ENCODE measurements around the gene ANKRD6. TPM values are rescaled to one million over a fixed set of nuclear protein-coding genes. Genes with fewer than 3 reads are reported as not detected.
A peak's percentile ranks its signal among the peaks of the same experiment; 100 is the strongest.

ANKRD6 gene
- total and polyA plus RNA-seq, 2 donors: 10.6 to 12.3 TPM

DNA sequence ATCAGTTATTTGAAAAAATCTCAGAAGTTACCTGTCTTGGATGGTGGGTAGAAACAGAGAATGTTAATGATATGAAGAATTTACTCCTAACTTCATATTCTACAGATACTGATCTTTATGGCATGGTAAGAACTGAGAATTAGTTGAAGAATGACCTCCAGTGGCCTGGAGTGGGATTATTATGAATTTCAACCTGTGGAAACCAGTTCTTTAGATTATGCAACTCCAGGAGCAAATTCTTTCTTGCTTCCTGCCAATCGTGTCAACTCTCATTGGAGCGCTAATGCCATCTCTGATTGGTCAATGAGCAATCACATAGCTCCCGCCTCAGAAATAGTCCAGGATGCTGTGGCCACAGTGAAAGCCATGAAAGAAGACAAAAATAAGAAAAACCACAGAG, 165.0 kb downstream of the ANKRD6 start:
- H3K4me3 ChIP-seq (ENCODE audit: low read length in 2 of 2): no peak overlapping the region
- 39% methylated on average over 3 of the region's 3 CpGs for WGBS
- H3K27me3 ChIP-seq (ENCODE audit: control insufficient read depth in 2 of 2, insufficient read depth in 1 of 2, low read length in 1 of 2): no peaks in the 10 kb centered on the region
- no peaks in the 10 kb centered on the region for H3K4me1 ChIP-seq (ENCODE audit: control insufficient read depth in 2 of 2, insufficient read depth in 2 of 2, low read length in 2 of 2)
- H3K27ac ChIP-seq (ENCODE audit: low read depth in 1 of 2, low read length in 1 of 2): no peak overlapping the region
- H3K36me3 ChIP-seq (ENCODE audit: control insufficient read depth in 2 of 2, insufficient read depth in 2 of 2, low read length in 1 of 2): no peaks in the 10 kb centered on the region
- no peak for DNase-seq (ENCODE audit: low read depth in 6 of 9, low spot score in 9 of 9)
- no peaks in the 10 kb centered on the region for H3K9me3 ChIP-seq (ENCODE audit: control insufficient read depth in 2 of 2, insufficient read depth in 1 of 2, low read length in 1 of 2)

DNA sequence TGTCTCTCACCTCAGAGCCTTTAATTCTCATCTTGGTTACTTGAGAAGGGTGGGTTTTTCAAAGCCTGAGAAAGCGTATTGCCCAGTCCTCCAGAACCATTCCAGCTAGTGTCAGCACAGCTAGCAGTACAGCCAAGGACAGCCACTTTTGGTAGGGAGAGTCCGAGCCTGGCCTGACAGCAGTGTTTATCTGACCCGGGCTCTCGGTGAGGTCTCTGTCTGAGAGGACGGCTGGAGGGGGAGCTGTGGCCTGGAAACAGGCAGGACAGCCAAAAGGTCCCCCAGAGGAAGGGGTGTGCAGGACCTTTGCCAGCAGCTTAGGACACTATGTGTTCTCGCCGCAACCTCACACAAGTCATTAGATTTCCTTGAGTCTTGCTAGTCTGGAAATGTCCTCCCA, 166.8 kb downstream of the ANKRD6 start:
- no peaks in the 10 kb centered on the region for H3K9me3 ChIP-seq (ENCODE audit: control insufficient read depth in 2 of 2, insufficient read depth in 1 of 2, low read length in 1 of 2)
- no peaks in the 10 kb centered on the region for H3K27me3 ChIP-seq (ENCODE audit: control insufficient read depth in 2 of 2, insufficient read depth in 1 of 2, low read length in 1 of 2)
- H3K4me1 ChIP-seq (ENCODE audit: control insufficient read depth in 2 of 2, insufficient read depth in 2 of 2, low read length in 2 of 2): no peaks in the 10 kb centered on the region
- no peak overlapping the region for H3K27ac ChIP-seq (ENCODE audit: low read depth in 1 of 2, low read length in 1 of 2)
- no peak for DNase-seq (ENCODE audit: low read depth in 6 of 9, low spot score in 9 of 9)
- no peak overlapping the region for H3K4me3 ChIP-seq (ENCODE audit: low read length in 2 of 2)
- 95% methylated on average over 7 of the region's 7 CpGs for WGBS
- no peaks in the 10 kb centered on the region for H3K36me3 ChIP-seq (ENCODE audit: control insufficient read depth in 2 of 2, insufficient read depth in 2 of 2, low read length in 1 of 2)

DNA sequence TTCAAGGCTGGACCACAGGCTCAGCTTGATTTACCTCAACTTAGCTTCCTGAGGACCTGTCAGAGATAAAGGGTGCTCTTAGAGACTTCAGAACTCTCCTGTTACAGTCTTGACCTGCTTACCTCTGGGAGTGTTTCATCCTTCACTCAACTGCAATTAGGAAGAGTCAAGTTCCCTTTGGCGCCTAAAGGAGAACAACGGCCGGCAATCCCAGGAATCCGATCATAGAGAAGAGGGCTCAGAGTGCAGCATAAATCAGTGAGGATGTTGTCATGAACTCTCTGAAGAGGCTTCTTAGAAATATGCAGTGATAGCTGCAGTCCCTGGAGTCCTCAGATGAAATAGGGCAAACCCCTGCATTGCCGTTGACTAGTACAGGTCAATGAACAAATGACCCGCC, 169.2 kb downstream of the ANKRD6 start:
- Histone ChIP-seq H3K4me1 (ENCODE audit: control insufficient read depth in 2 of 2, insufficient read depth in 2 of 2, low read length in 2 of 2) (no peaks in the 10 kb centered on the region), H3K4me3 (ENCODE audit: low read length in 2 of 2) (no peak overlapping the region), H3K9me3 (ENCODE audit: control insufficient read depth in 2 of 2, insufficient read depth in 1 of 2, low read length in 1 of 2) (no peaks in the 10 kb centered on the region), H3K27me3 (ENCODE audit: control insufficient read depth in 2 of 2, insufficient read depth in 1 of 2, low read length in 1 of 2) (no peaks in the 10 kb centered on the region), H3K36me3 (ENCODE audit: control insufficient read depth in 2 of 2, insufficient read depth in 2 of 2, low read length in 1 of 2) (no peaks in the 10 kb centered on the region), H3K27ac (ENCODE audit: low read depth in 1 of 2, low read length in 1 of 2) (no peak overlapping the region)
- DNase-seq (ENCODE audit: low read depth in 6 of 9, low spot score in 9 of 9): no peak
- WGBS: 96% methylated on average over 6 of the region's 6 CpGs

DNA sequence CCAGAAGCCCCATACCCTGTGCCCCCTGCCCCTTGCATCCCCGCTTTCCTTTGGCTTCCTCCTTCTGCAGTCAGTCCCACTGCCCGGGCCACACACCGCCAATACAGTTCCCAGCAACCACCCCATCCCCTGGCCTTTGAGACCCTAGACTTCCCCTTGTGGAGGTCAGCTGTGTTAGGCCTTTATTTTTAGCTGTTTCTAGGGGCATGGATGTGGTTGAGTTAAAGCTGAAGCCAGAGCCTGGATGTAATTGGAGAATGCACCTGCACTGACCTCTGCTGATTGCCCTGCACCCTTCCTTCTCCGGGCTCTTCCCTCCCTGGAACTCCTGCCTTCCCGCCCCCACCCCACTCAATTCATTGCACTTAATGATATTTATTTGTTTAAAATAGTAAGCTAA, 171.7 kb downstream of the ANKRD6 start:
- H3K4me1 ChIP-seq (ENCODE audit: control insufficient read depth in 2 of 2, insufficient read depth in 2 of 2, low read length in 2 of 2): no peaks in the 10 kb centered on the region
- H3K27me3 ChIP-seq (ENCODE audit: control insufficient read depth in 2 of 2, insufficient read depth in 1 of 2, low read length in 1 of 2): no peaks in the 10 kb centered on the region
- no peak overlapping the region for H3K4me3 ChIP-seq (ENCODE audit: low read length in 2 of 2)
- H3K36me3 ChIP-seq (ENCODE audit: control insufficient read depth in 2 of 2, insufficient read depth in 2 of 2, low read length in 1 of 2): no peaks in the 10 kb centered on the region
- H3K27ac ChIP-seq (ENCODE audit: low read depth in 1 of 2, low read length in 1 of 2): no peak overlapping the region
- no peaks in the 10 kb centered on the region for H3K9me3 ChIP-seq (ENCODE audit: control insufficient read depth in 2 of 2, insufficient read depth in 1 of 2, low read length in 1 of 2)
- WGBS: 96% methylated on average over 5 of the region's 5 CpGs
- DNase-seq (ENCODE audit: low read depth in 6 of 9, low spot score in 9 of 9): no peak

DNA sequence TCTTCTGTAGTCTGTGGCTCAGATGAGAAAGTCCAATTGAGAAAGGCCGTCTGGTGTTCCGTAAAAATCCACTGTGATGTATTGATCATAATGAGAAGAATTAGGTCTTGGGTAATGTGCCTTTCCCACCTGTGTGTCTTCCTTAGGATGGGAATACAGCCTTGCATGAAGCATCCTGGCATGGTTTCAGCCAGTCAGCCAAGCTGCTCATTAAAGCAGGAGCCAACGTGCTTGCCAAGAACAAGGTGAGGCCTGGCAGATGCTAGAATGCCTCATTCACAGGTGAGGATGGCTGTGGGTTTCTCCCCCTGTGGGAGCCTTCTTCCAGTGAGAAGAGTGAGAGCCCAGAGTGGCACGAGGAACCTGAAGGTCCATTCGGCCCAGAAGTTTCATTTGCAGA, 172.9 kb downstream of the ANKRD6 start:
- 96% methylated on average over 5 of the region's 5 CpGs for WGBS
- no peaks in the 10 kb centered on the region for H3K4me1 ChIP-seq (ENCODE audit: control insufficient read depth in 2 of 2, insufficient read depth in 2 of 2, low read length in 2 of 2)

DNA sequence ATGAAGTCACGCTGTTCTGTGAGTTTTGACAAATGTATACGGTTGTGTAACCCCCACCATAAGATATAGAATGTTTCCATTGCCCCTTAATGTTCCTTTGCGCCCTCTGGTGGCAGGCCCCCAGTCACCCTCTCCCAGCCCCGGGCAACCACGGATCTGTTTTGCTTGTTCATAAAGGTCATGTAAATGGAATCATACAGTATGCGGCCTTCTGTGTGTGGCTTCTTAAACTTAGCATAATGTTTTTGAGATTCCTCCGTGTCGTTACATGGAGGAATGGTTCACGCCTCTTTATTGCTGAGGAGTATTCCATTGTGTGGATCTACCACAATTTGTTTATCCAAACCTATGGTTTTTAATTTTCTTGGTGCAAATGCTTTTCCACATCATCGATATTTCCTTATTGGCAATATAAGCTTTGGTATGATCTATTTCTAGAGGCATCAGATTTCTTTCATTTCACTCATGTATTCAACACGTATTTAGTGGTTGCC, 177.2 kb downstream of the ANKRD6 start:
- WGBS: 61% methylated on average over 11 of the region's 11 CpGs
- Histone ChIP-seq H3K9me3 (ENCODE audit: control insufficient read depth in 2 of 2, insufficient read depth in 1 of 2, low read length in 1 of 2) (no peaks in the 10 kb centered on the region), H3K27me3 (ENCODE audit: control insufficient read depth in 2 of 2, insufficient read depth in 1 of 2, low read length in 1 of 2) (no peaks in the 10 kb centered on the region), H3K36me3 (ENCODE audit: control insufficient read depth in 2 of 2, insufficient read depth in 2 of 2, low read length in 1 of 2) (no peaks in the 10 kb centered on the region), H3K27ac (ENCODE audit: low read depth in 1 of 2, low read length in 1 of 2) (no peak overlapping the region), H3K4me1 (ENCODE audit: control insufficient read depth in 2 of 2, insufficient read depth in 2 of 2, low read length in 2 of 2) (no peaks in the 10 kb centered on the region), H3K4me3 (ENCODE audit: low read length in 2 of 2) (no peak overlapping the region)
- DNase-seq (ENCODE audit: low read depth in 6 of 9, low spot score in 9 of 9): peak; percentile 26 to 81 (median 57)

More for the DNA sequence above, 172.9 kb downstream of the ANKRD6 start:
- Histone ChIP-seq H3K27ac (ENCODE audit: low read depth in 1 of 2, low read length in 1 of 2) (no peak overlapping the region), H3K27me3 (ENCODE audit: control insufficient read depth in 2 of 2, insufficient read depth in 1 of 2, low read length in 1 of 2) (no peaks in the 10 kb centered on the region), H3K4me3 (ENCODE audit: low read length in 2 of 2) (no peak overlapping the region), H3K36me3 (ENCODE audit: control insufficient read depth in 2 of 2, insufficient read depth in 2 of 2, low read length in 1 of 2) (no peaks in the 10 kb centered on the region), H3K9me3 (ENCODE audit: control insufficient read depth in 2 of 2, insufficient read depth in 1 of 2, low read length in 1 of 2) (no peaks in the 10 kb centered on the region)
- DNase-seq (ENCODE audit: low read depth in 6 of 9, low spot score in 9 of 9): no peak

DNA sequence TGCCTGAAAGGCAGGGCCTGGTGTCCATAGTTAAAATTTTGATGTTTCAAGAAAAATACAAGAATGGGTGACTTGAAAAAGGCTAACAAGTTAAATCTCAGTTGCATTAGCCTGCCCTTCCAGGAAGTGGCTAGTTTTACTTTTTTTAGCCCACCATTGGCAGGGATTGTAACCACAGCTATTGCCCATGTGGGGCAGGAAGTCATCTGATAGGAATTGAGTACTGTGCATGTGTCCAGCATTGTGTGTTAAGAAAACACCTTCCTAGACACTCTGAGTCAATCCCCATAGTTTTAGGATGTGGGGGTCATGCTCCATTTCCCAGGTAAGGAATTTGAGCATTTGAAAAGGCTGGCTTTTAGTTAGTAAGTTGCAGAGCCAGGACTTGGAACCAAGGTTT, 178.7 kb downstream of the ANKRD6 start:
- Histone ChIP-seq H3K4me3 (ENCODE audit: low read length in 2 of 2) (no peak overlapping the region), H3K27me3 (ENCODE audit: control insufficient read depth in 2 of 2, insufficient read depth in 1 of 2, low read length in 1 of 2) (no peaks in the 10 kb centered on the region), H3K9me3 (ENCODE audit: control insufficient read depth in 2 of 2, insufficient read depth in 1 of 2, low read length in 1 of 2) (no peaks in the 10 kb centered on the region), H3K4me1 (ENCODE audit: control insufficient read depth in 2 of 2, insufficient read depth in 2 of 2, low read length in 2 of 2) (no peaks in the 10 kb centered on the region), H3K27ac (ENCODE audit: low read depth in 1 of 2, low read length in 1 of 2) (no peak overlapping the region), H3K36me3 (ENCODE audit: control insufficient read depth in 2 of 2, insufficient read depth in 2 of 2, low read length in 1 of 2) (no peaks in the 10 kb centered on the region)
- no peak for DNase-seq (ENCODE audit: low read depth in 6 of 9, low spot score in 9 of 9)

DNA sequence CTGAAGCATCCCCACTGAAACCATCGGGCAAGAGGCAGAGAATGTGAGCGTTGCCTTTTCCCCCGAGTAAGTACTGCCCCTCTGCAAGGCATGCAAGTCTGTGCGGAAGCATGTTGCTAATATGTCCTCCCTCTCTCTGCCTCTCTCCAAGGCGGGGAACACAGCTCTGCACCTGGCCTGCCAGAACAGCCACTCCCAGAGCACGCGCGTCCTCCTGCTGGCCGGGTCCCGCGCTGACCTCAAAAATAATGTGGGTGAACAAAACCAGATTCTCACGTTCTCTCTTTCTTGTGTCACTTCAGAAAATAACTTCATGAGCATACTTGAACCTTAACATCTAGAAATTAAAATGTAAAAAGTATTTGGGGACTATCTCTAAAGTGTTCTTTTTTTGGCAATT, 179.2 kb downstream of the ANKRD6 start:
- Histone ChIP-seq H3K27ac (ENCODE audit: low read depth in 1 of 2, low read length in 1 of 2) (no peak overlapping the region), H3K27me3 (ENCODE audit: control insufficient read depth in 2 of 2, insufficient read depth in 1 of 2, low read length in 1 of 2) (no peaks in the 10 kb centered on the region), H3K4me3 (ENCODE audit: low read length in 2 of 2) (no peak overlapping the region), H3K9me3 (ENCODE audit: control insufficient read depth in 2 of 2, insufficient read depth in 1 of 2, low read length in 1 of 2) (no peaks in the 10 kb centered on the region), H3K4me1 (ENCODE audit: control insufficient read depth in 2 of 2, insufficient read depth in 2 of 2, low read length in 2 of 2) (no peaks in the 10 kb centered on the region), H3K36me3 (ENCODE audit: control insufficient read depth in 2 of 2, insufficient read depth in 2 of 2, low read length in 1 of 2) (no peaks in the 10 kb centered on the region)
- WGBS: 93% methylated on average over 12 of the region's 12 CpGs
- peak in 1 of 9 donors; percentile 8 for DNase-seq (ENCODE audit: low read depth in 6 of 9, low spot score in 9 of 9)

DNA sequence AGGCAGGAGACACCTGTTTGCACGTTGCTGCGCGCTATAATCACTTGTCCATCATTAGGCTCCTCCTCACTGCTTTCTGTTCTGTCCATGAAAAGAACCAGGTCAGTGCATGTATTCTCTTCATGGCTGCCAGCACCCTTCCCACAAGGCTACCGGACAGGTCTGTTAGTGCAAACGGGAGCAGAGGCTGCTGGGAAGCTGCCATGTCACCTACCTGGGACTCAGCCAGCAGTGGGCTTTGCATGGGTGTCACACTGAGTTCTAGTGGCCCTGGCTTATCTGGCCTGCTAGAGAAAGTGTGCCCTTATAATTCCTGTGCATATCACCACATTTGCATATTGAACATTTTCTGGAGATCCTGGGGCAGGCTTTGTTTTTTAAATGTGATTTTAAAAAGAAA, 180.8 kb downstream of the ANKRD6 start:
- no peak overlapping the region for H3K27ac ChIP-seq (ENCODE audit: low read depth in 1 of 2, low read length in 1 of 2)
- no peak for DNase-seq (ENCODE audit: low read depth in 6 of 9, low spot score in 9 of 9)
- WGBS: 96% methylated on average over 5 of the region's 5 CpGs

DNA sequence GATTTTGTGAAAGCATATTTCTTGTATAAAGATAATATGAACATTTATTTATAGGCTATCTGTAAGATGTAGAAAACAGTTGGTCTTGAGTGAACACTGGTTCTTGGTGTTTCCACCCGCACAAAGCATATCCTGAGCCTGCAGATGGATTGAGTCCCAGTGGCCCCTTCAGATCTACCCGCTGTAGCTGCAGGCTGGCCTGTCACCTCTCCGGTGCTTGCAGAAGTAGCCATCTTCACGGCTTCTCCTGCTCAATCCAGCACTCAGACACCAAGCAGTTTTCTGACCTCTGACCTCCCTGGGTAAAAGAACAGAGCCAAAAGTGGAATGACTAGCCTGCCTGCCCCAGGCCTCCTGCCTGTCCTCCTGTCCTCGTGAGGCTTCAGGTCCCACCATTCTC, 182.9 kb downstream of the ANKRD6 start:
- no peaks in the 10 kb centered on the region for H3K36me3 ChIP-seq (ENCODE audit: control insufficient read depth in 2 of 2, insufficient read depth in 2 of 2, low read length in 1 of 2)
- no peak overlapping the region for H3K4me3 ChIP-seq (ENCODE audit: low read length in 2 of 2)
- 98% methylated on average over 5 of the region's 5 CpGs for WGBS
- H3K27me3 ChIP-seq (ENCODE audit: control insufficient read depth in 2 of 2, insufficient read depth in 1 of 2, low read length in 1 of 2): no peaks in the 10 kb centered on the region
- H3K9me3 ChIP-seq (ENCODE audit: control insufficient read depth in 2 of 2, insufficient read depth in 1 of 2, low read length in 1 of 2): no peaks in the 10 kb centered on the region
- H3K4me1 ChIP-seq (ENCODE audit: control insufficient read depth in 2 of 2, insufficient read depth in 2 of 2, low read length in 2 of 2): no peaks in the 10 kb centered on the region
- no peak for DNase-seq (ENCODE audit: low read depth in 6 of 9, low spot score in 9 of 9)
- no peak overlapping the region for H3K27ac ChIP-seq (ENCODE audit: low read depth in 1 of 2, low read length in 1 of 2)

More for the DNA sequence above, 180.8 kb downstream of the ANKRD6 start:
- Histone ChIP-seq H3K4me1 (ENCODE audit: control insufficient read depth in 2 of 2, insufficient read depth in 2 of 2, low read length in 2 of 2) (no peaks in the 10 kb centered on the region), H3K4me3 (ENCODE audit: low read length in 2 of 2) (no peak overlapping the region), H3K27me3 (ENCODE audit: control insufficient read depth in 2 of 2, insufficient read depth in 1 of 2, low read length in 1 of 2) (no peaks in the 10 kb centered on the region), H3K36me3 (ENCODE audit: control insufficient read depth in 2 of 2, insufficient read depth in 2 of 2, low read length in 1 of 2) (no peaks in the 10 kb centered on the region), H3K9me3 (ENCODE audit: control insufficient read depth in 2 of 2, insufficient read depth in 1 of 2, low read length in 1 of 2) (no peaks in the 10 kb centered on the region)

Data from thymus (tissue), 11 donors.